ENCODE results near the gene CEMIP.

Gene CEMIP

GRCh38 chr15:80817901-80818300, 38.7 kb downstream of the CEMIP start:
- TF ChIP-seq CTCF (conservative IDR thresholded peaks at IDR 0.05; ENCODE audit: low read length), result no peak
- H3K4me3 ChIP-seq (ENCODE audit: low read length), result no peak overlapping the region
- DNase-seq (ENCODE audit: low read depth), result no peak

GRCh38 chr15:80819001-80819400, 39.8 kb downstream of the CEMIP start:
- DNase-seq (ENCODE audit: low read depth), result no peak
- no peak for TF ChIP-seq CTCF (conservative IDR thresholded peaks at IDR 0.05; ENCODE audit: low read length)
- no peak overlapping the region for H3K4me3 ChIP-seq (ENCODE audit: low read length)

- TF ChIP-seq CTCF (conservative IDR thresholded peaks at IDR 0.05; ENCODE audit: low read length), result no peak
- H3K4me3 ChIP-seq (ENCODE audit: low read length), result no peak overlapping the region
- DNase-seq (ENCODE audit: low read depth), result no peak
Measured at GRCh38 chr15:80820092-80820491, 40.9 kb downstream of the CEMIP start.

GRCh38 chr15:80822256-80822655, 43.1 kb downstream of the CEMIP start:
- no peak for TF ChIP-seq CTCF (conservative IDR thresholded peaks at IDR 0.05; ENCODE audit: low read length)
- no peak overlapping the region for H3K4me3 ChIP-seq (ENCODE audit: low read length)
- no peak for DNase-seq (ENCODE audit: low read depth)

- no peak overlapping the region for H3K4me3 ChIP-seq (ENCODE audit: low read length)
- no peak for TF ChIP-seq CTCF (conservative IDR thresholded peaks at IDR 0.05; ENCODE audit: low read length)
- DNase-seq (ENCODE audit: low read depth), result no peak
Measured at GRCh38 chr15:80822676-80823075, 43.5 kb downstream of the CEMIP start.

- no peak overlapping the region for H3K4me3 ChIP-seq (ENCODE audit: low read length)
- no peak for TF ChIP-seq CTCF (conservative IDR thresholded peaks at IDR 0.05; ENCODE audit: low read length)
- no peak for DNase-seq (ENCODE audit: low read depth)
Measured at GRCh38 chr15:80823120-80823519, 44.0 kb downstream of the CEMIP start.

- no peak for TF ChIP-seq CTCF (conservative IDR thresholded peaks at IDR 0.05; ENCODE audit: low read length)
- no peak overlapping the region for H3K4me3 ChIP-seq (ENCODE audit: low read length)
- DNase-seq (ENCODE audit: low read depth), result no peak
Measured at GRCh38 chr15:80823995-80824394, 44.8 kb downstream of the CEMIP start.
